GM19035 (cell line): ENCODE results near the gene TM2D3.
"Not testable (repeated sequence)": the region's sequence is repeated elsewhere in the genome, so short reads cannot be mapped to it uniquely, and the experiment has no call there.

Source experiments
- ATAC-seq: cut with Tn5 transposase; IDR thresholded peaks from one replicate; pipeline ENCODE4 v1.9.1; 2021; ENCODE audit not compliant: unreplicated experiment

TM2D3 gene

GRCh38 chr15:101657968-101658784, 6.0 kb upstream of the TM2D3 start:
- ATAC-seq: no peak

- no peak for ATAC-seq
Measured at GRCh38 chr15:101657171-101657570, 5.0 kb upstream of the TM2D3 start.

- not testable (repeated sequence) for ATAC-seq
Measured at GRCh38 chr15:101654624-101655337, 2.6 kb upstream of the TM2D3 start.

- ATAC-seq: no peak
Measured at GRCh38 chr15:101654171-101654570, 2.0 kb upstream of the TM2D3 start.

- no peak for ATAC-seq
Measured at GRCh38 chr15:101652786-101653430, 727 bp upstream of the TM2D3 start.

- ATAC-seq: peak; percentile 53
Measured at GRCh38 chr15:101651554-101652097, 555 bp downstream of the TM2D3 start.

GRCh38 chr15:101650145-101650544, 2.0 kb downstream of the TM2D3 start:
- no peak for ATAC-seq

GRCh38 chr15:101648356-101648755, 3.8 kb downstream of the TM2D3 start:
- ATAC-seq: no peak

- no peak for ATAC-seq
Measured at GRCh38 chr15:101647251-101647650, 4.9 kb downstream of the TM2D3 start.

- no peak for ATAC-seq
Measured at GRCh38 chr15:101646672-101647071, 5.5 kb downstream of the TM2D3 start.

GRCh38 chr15:101642361-101642760, 9.8 kb downstream of the TM2D3 start:
- no peak for ATAC-seq

GRCh38 chr15:101641894-101642293, 10.3 kb downstream of the TM2D3 start:
- ATAC-seq: no peak

- ATAC-seq: peak; percentile 62
Measured at GRCh38 chr15:101641129-101641764, 10.9 kb downstream of the TM2D3 start.

- no peak for ATAC-seq
Measured at GRCh38 chr15:101639667-101640066, 12.5 kb downstream of the TM2D3 start.

GRCh38 chr15:101637919-101638318, 14.3 kb downstream of the TM2D3 start:
- ATAC-seq: no peak

GRCh38 chr15:101637516-101637915, 14.7 kb downstream of the TM2D3 start:
- no peak for ATAC-seq

- no peak for ATAC-seq
Measured at GRCh38 chr15:101637038-101637437, 15.1 kb downstream of the TM2D3 start.

- ATAC-seq: no peak
Measured at GRCh38 chr15:101635944-101636727, 16.0 kb downstream of the TM2D3 start.

- no peak for ATAC-seq
Measured at GRCh38 chr15:101633356-101633755, 18.8 kb downstream of the TM2D3 start.

- not testable (repeated sequence) for ATAC-seq
Measured at GRCh38 chr15:101626729-101627128, 25.5 kb downstream of the TM2D3 start.
